Measurements from ENCODE around the gene STXBP2. TPM values are rescaled to one million over a fixed set of nuclear protein-coding genes. Genes with fewer than 3 reads are reported as not detected.

The STXBP2 gene
- total and polyA plus RNA-seq, 9 of the 15 experiments (the other 6 are each of a cell fraction or from before 2014, with no cell fraction given), result 2.5 to 163 (median 71.3) TPM

- TF ChIP-seq, protein P1, sequence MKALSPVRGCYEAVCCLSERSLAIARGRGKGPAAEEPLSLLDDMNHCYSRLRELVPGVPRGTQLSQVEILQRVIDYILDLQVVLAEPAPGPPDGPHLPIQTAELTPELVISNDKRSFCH (CRISPR knock-in tag; IDR thresholded peaks at IDR 0.05), result no peak
- TF ChIP-seq, protein P1 (tag; IDR thresholded peaks at IDR 0.05), result peak; percentile 71; the same call in 1 of the 2 replicates
- TF ChIP-seq TFAM (CRISPR knock-in tag; conservative IDR thresholded peaks at IDR 0.05) (no peak), HES1 (IDR thresholded peaks at IDR 0.05; ENCODE audit: low read depth) (no peak), XRCC3 (IDR thresholded peaks at IDR 0.05) (no peak), MCM3 (IDR thresholded peaks at IDR 0.05) (no peak), CHCHD3 (CRISPR knock-in tag; IDR thresholded peaks at IDR 0.05) (no peak), PHF21A (IDR thresholded peaks at IDR 0.05; ENCODE audit: borderline replicate concordance, low read depth) (no peak), ZNF77 (CRISPR knock-in tag; IDR thresholded peaks at IDR 0.05) (no peak), ZBTB7A (IDR thresholded peaks at IDR 0.05; ENCODE audit: borderline replicate concordance, control insufficient read depth, low read depth, low read length) (peak; percentile 98), HDAC1 (IDR thresholded peaks at IDR 0.05) (peak in 1 of 2 experiments; percentile 11; a peak in 1 of 4 replicates), SMARCE1 (IDR thresholded peaks at IDR 0.05) (no peak), YBX1 (IDR thresholded peaks at IDR 0.05) (no peak), EWSR1 (IDR thresholded peaks at IDR 0.05; ENCODE audit: borderline replicate concordance, low read depth, partially characterized antibody) (no peak)
- TF ChIP-seq, protein P2, sequence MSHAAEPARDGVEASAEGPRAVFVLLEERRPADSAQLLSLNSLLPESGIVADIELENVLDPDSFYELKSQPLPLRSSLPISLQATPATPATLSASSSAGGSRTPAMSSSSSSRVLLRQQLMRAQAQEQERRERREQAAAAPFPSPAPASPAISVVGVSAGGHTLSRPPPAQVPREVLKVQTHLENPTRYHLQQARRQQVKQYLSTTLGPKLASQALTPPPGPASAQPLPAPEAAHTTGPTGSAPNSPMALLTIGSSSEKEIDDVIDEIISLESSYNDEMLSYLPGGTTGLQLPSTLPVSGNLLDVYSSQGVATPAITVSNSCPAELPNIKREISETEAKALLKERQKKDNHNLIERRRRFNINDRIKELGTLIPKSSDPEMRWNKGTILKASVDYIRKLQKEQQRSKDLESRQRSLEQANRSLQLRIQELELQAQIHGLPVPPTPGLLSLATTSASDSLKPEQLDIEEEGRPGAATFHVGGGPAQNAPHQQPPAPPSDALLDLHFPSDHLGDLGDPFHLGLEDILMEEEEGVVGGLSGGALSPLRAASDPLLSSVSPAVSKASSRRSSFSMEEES (CRISPR knock-in tag; IDR thresholded peaks at IDR 0.05), result no peak
- TF ChIP-seq, protein P3, sequence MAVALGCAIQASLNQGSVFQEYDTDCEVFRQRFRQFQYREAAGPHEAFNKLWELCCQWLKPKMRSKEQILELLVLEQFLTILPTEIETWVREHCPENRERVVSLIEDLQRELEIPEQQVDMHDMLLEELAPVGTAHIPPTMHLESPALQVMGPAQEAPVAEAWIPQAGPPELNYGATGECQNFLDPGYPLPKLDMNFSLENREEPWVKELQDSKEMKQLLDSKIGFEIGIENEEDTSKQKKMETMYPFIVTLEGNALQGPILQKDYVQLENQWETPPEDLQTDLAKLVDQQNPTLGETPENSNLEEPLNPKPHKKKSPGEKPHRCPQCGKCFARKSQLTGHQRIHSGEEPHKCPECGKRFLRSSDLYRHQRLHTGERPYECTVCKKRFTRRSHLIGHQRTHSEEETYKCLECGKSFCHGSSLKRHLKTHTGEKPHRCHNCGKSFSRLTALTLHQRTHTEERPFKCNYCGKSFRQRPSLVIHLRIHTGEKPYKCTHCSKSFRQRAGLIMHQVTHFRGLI (CRISPR knock-in tag; IDR thresholded peaks at IDR 0.05), result no peak
- TF ChIP-seq, protein P4, sequence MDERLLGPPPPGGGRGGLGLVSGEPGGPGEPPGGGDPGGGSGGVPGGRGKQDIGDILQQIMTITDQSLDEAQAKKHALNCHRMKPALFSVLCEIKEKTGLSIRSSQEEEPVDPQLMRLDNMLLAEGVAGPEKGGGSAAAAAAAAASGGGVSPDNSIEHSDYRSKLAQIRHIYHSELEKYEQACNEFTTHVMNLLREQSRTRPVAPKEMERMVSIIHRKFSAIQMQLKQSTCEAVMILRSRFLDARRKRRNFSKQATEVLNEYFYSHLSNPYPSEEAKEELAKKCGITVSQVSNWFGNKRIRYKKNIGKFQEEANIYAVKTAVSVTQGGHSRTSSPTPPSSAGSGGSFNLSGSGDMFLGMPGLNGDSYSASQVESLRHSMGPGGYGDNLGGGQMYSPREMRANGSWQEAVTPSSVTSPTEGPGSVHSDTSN (CRISPR knock-in tag; IDR thresholded peaks at IDR 0.05; ENCODE audit: low read depth), result no peak
- TF ChIP-seq, protein P4 (tag; conservative IDR thresholded peaks at IDR 0.05; ENCODE audit: low read depth), result no peak
- TF ChIP-seq, protein P5, sequence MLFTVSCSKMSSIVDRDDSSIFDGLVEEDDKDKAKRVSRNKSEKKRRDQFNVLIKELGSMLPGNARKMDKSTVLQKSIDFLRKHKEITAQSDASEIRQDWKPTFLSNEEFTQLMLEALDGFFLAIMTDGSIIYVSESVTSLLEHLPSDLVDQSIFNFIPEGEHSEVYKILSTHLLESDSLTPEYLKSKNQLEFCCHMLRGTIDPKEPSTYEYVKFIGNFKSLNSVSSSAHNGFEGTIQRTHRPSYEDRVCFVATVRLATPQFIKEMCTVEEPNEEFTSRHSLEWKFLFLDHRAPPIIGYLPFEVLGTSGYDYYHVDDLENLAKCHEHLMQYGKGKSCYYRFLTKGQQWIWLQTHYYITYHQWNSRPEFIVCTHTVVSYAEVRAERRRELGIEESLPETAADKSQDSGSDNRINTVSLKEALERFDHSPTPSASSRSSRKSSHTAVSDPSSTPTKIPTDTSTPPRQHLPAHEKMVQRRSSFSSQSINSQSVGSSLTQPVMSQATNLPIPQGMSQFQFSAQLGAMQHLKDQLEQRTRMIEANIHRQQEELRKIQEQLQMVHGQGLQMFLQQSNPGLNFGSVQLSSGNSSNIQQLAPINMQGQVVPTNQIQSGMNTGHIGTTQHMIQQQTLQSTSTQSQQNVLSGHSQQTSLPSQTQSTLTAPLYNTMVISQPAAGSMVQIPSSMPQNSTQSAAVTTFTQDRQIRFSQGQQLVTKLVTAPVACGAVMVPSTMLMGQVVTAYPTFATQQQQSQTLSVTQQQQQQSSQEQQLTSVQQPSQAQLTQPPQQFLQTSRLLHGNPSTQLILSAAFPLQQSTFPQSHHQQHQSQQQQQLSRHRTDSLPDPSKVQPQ (CRISPR knock-in tag; IDR thresholded peaks at IDR 0.05; ENCODE audit: borderline replicate concordance), result no peak
Observed at GRCh38 chr19:7680606-7681339, 43.9 kb downstream of the STXBP2 start, which contains the start of gene TRAPPC5 (continued).
